DOHH2 (cell line): Measurements from ENCODE around the gene CLDN15.
"Not testable (repeated sequence)": the region's sequence is repeated elsewhere in the genome, so short reads cannot be mapped to it uniquely, and the experiment has no call there.

ENCODE experiments used
- H3F3A ChIP-seq: fragments of 200-600 bp; sonication (generic), shearing (Covaris generic); 2 replicates; pipeline ENCODE4 v1.6.0; 2016; ENCODE audit warnings: antibody characterized with exemption, mild to moderate bottlenecking; ENCODE audit not compliant: control insufficient read depth, insufficient read depth
- H3K27ac ChIP-seq: fragments of 200-600 bp; sonication (generic); 2 replicates; pipeline ENCODE4 v1.5.1; 2014; ENCODE audit warnings: low read depth, mild to moderate bottlenecking, low read length, moderate library complexity
- H3K27me3 ChIP-seq: fragments of 200-600 bp; sonication (generic); 2 replicates; pipeline ENCODE4 v1.6.1; 2014; ENCODE audit warnings: mild to moderate bottlenecking, low read length, mixed read lengths; ENCODE audit not compliant: control insufficient read depth
- H3K36me3 ChIP-seq: fragments of 200-600 bp; sonication (generic); 2 replicates; pipeline ENCODE4 v1.6.1; 2014; ENCODE audit warnings: mild to moderate bottlenecking, low read length, moderate library complexity, mixed read lengths; ENCODE audit not compliant: control insufficient read depth
- H3K4me1 ChIP-seq: fragments of 200-600 bp; sonication (generic); 2 replicates; pipeline ENCODE4 v1.6.1; 2014; ENCODE audit warnings: mild to moderate bottlenecking, low read length, mixed read lengths; ENCODE audit not compliant: control insufficient read depth
- H3K4me2 ChIP-seq: fragments of 200-600 bp; sonication (generic); 2 replicates; pipeline ENCODE4 v1.6.0; 2014; ENCODE audit warnings: mild to moderate bottlenecking, low read length, moderate library complexity
- H3K4me3 ChIP-seq: fragments of 200-600 bp; sonication (generic); 2 replicates; pipeline ENCODE4 v1.5.1; 2014; ENCODE audit warnings: mild to moderate bottlenecking, low read length, mixed read lengths
- H3K79me2 ChIP-seq: fragments of 200-600 bp; sonication (generic); 2 replicates; pipeline ENCODE4 v1.6.1; 2014; ENCODE audit warnings: mild to moderate bottlenecking, low read length, mixed read lengths; ENCODE audit not compliant: control insufficient read depth
- H3K9me2 ChIP-seq: fragments of 200-600 bp; sonication (generic); replicated peaks from 2 replicates; pipeline ENCODE4 v1.6.1; 2014; ENCODE audit warnings: mild to moderate bottlenecking, low read length, mixed read lengths; ENCODE audit not compliant: control insufficient read depth
- H3K9me3 ChIP-seq: fragments of 200-600 bp; sonication (generic); 2 replicates; pipeline ENCODE4 v1.6.1; 2014; ENCODE audit warnings: antibody characterized with exemption, low read length, mixed read lengths; ENCODE audit not compliant: control insufficient read depth, insufficient read depth
- H4K20me1 ChIP-seq: fragments of 200-600 bp; sonication (generic); 2 replicates; pipeline ENCODE4 v1.6.0; 2014; ENCODE audit warnings: low read depth, mild to moderate bottlenecking, antibody characterized with exemption, low read length, moderate library complexity; ENCODE audit not compliant: control insufficient read depth, insufficient read depth
- EZH2phosphoT487 ChIP-seq: fragments of 200-600 bp; sonication (generic); IDR thresholded peaks from 2 replicates; pipeline ENCODE4 v1.6.1; 2017; ENCODE audit warnings: borderline replicate concordance, mild to moderate bottlenecking, antibody characterized with exemption, low read length, moderate library complexity, mixed read lengths
- TF ChIP-seq, protein P1 (sequence below): fragments of 200-600 bp; sonication (generic); IDR thresholded peaks from one replicate; pipeline ENCODE4 v1.5.1; 2014; ENCODE audit warnings: antibody characterized with exemption, mild to moderate bottlenecking, low read depth, low read length; ENCODE audit not compliant: poor library complexity, severe bottlenecking

The CLDN15 gene

DNA sequence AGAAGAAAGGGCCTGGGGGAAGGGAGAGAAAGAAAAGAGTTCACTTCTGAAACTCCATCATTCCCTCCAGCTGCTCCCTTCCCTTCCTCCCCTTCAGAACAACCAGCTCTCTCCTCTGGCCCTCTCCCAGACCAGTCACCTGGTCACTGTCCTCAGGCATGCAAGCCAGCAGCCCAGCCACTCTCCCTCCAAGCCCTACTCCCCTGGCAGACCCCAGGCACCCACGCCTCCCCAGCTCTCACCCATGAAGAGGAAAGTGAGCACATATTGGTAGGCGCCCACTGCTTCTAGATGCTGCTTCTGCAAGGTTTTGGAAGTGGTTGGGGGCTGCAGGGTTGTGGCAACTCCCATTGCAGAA is 37.1 kb downstream of the CLDN15 start:
- H3K36me3 ChIP-seq = no peaks in the 10 kb centered on the region
- no peaks in the 10 kb centered on the region for H4K20me1 ChIP-seq
- H3K4me2 ChIP-seq = no peak overlapping the region
- H3K4me1 ChIP-seq = peaks cover 10% of the 10 kb centered on the region
- no peaks in the 10 kb centered on the region for H3K9me3 ChIP-seq
- no peaks in the 10 kb centered on the region for H3K79me2 ChIP-seq
- H3F3A ChIP-seq = no peaks in the 10 kb centered on the region
- H3K27ac ChIP-seq = no peak overlapping the region
- TF ChIP-seq EZH2phosphoT487 = no peak
- TF ChIP-seq, protein P1, sequence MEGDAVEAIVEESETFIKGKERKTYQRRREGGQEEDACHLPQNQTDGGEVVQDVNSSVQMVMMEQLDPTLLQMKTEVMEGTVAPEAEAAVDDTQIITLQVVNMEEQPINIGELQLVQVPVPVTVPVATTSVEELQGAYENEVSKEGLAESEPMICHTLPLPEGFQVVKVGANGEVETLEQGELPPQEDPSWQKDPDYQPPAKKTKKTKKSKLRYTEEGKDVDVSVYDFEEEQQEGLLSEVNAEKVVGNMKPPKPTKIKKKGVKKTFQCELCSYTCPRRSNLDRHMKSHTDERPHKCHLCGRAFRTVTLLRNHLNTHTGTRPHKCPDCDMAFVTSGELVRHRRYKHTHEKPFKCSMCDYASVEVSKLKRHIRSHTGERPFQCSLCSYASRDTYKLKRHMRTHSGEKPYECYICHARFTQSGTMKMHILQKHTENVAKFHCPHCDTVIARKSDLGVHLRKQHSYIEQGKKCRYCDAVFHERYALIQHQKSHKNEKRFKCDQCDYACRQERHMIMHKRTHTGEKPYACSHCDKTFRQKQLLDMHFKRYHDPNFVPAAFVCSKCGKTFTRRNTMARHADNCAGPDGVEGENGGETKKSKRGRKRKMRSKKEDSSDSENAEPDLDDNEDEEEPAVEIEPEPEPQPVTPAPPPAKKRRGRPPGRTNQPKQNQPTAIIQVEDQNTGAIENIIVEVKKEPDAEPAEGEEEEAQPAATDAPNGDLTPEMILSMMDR = no peak
- H3K4me3 ChIP-seq = no peak overlapping the region
- no peaks in the 10 kb centered on the region for H3K9me2 ChIP-seq
- H3K27me3 ChIP-seq = peaks cover 11% of the 10 kb centered on the region; the same call in 1 of the 2 replicates

DNA sequence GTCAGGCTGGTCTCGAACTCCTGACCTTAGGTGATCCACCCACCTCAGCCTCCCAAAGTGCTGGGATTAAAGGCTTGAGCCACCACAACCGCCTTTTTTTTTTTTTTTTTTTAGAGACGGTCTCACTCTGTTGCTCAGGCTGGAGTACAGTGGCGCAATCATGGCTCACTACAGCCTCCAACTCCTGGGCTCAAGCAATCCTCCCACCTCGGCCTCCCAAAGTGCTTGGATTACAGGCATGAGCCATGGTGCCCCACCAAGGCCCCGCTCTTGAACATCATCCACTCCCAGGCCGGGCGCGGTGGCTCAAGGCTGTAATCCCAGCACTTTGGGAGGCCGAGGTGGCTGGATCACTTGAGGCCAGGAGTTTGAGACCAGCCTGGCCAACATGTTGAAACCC is 38.1 kb downstream of the CLDN15 start:
- not testable (repeated sequence) for H4K20me1 ChIP-seq, H3K36me3 ChIP-seq, H3K4me3 ChIP-seq, H3K9me3 ChIP-seq, H3K79me2 ChIP-seq, H3K27ac ChIP-seq, H3K4me2 ChIP-seq, H3K9me2 ChIP-seq, H3F3A ChIP-seq
- Histone ChIP-seq H3K27me3 (peaks cover 11% of the 10 kb centered on the region), H3K4me1 (peaks cover 10% of the 10 kb centered on the region)

DNA sequence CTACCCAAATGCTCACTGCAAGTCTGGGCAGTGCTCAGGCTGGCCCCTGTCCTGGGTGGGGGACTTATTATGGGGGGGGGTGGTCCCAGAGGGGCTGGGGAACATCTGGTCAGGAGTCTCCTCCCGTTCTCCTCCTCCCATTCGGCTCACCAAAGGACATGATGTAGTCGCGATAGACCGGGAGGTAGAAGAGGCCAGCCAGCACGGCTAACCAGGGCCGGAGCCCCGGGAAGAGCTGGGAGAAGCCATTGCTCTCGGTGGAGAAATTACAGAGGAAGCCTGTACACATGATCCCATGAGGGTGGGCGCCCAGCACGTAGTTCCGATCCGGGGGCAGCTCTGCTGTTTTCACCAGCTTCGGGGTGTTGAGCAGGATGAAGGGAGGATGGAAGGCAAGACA is 39.1 kb downstream of the CLDN15 start:
- no peak overlapping the region for H3K27ac ChIP-seq
- TF ChIP-seq, protein P1 = no peak
- TF ChIP-seq EZH2phosphoT487 = no peak
- H3K4me3 ChIP-seq = no peak overlapping the region
- no peaks in the 10 kb centered on the region for H3K79me2 ChIP-seq
- H3F3A ChIP-seq = no peaks in the 10 kb centered on the region
- H3K9me3 ChIP-seq = no peaks in the 10 kb centered on the region
- H3K36me3 ChIP-seq = no peaks in the 10 kb centered on the region
- H4K20me1 ChIP-seq = no peaks in the 10 kb centered on the region
- peaks cover 4% of the 10 kb centered on the region for H3K4me1 ChIP-seq
- no peak overlapping the region for H3K4me2 ChIP-seq
- no peaks in the 10 kb centered on the region for H3K9me2 ChIP-seq
- peaks cover 11% of the 10 kb centered on the region for H3K27me3 ChIP-seq

DNA sequence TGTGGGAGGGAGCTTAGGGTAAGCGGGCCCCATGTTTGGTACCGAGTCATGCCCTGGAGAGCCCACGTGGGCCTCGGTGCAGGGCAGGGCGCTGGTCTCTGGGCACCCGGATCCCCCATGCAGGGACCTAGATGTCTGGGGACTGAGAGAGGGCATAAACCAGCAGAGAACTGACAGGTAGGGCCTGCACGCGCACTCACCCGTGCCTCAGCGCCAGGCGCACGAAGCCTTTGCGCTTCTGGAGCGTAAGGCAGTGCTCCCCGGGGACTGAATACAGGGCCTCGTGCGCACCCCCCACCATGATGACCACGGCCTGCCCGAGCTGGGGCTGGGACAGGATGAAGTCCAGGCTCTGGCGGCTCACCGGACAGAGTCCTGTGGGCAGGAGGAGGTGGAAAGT is 39.6 kb downstream of the CLDN15 start:
- no peak overlapping the region for H3K27ac ChIP-seq
- no peaks in the 10 kb centered on the region for H3K9me2 ChIP-seq
- no peaks in the 10 kb centered on the region for H3K9me3 ChIP-seq
- no peaks in the 10 kb centered on the region for H4K20me1 ChIP-seq
- H3K27me3 ChIP-seq = peaks cover 11% of the 10 kb centered on the region
- no peak for TF ChIP-seq EZH2phosphoT487
- TF ChIP-seq, protein P1 = no peak
- H3K4me2 ChIP-seq = no peak overlapping the region
- no peak overlapping the region for H3K4me3 ChIP-seq
- H3K79me2 ChIP-seq = no peaks in the 10 kb centered on the region
- H3F3A ChIP-seq = no peaks in the 10 kb centered on the region
- H3K36me3 ChIP-seq = no peaks in the 10 kb centered on the region
- no peaks in the 10 kb centered on the region; the same call in 1 of the 2 replicates for H3K4me1 ChIP-seq
